OCI-LY1 (cell line): ENCODE measurements around the gene TBC1D10A.

Source experiments
- EZH2 ChIP-seq: fragments of 200-600 bp; sonication (generic), shearing (Covaris generic); IDR thresholded peaks from 2 replicates; pipeline ENCODE4 v1.8.0; 2017; ENCODE audit warnings: borderline replicate concordance, mixed run types, mild to moderate bottlenecking, antibody characterized with exemption, low read length, moderate library complexity, mixed read lengths
- TF ChIP-seq, protein P1 (sequence below): fragments of 200-600 bp; sonication (generic), shearing (Covaris generic); IDR thresholded peaks from 2 replicates; pipeline ENCODE4 v1.5.1; 2017; ENCODE audit warnings: mild to moderate bottlenecking, antibody characterized with exemption, low read length, moderate library complexity, mixed read lengths

DNA sequence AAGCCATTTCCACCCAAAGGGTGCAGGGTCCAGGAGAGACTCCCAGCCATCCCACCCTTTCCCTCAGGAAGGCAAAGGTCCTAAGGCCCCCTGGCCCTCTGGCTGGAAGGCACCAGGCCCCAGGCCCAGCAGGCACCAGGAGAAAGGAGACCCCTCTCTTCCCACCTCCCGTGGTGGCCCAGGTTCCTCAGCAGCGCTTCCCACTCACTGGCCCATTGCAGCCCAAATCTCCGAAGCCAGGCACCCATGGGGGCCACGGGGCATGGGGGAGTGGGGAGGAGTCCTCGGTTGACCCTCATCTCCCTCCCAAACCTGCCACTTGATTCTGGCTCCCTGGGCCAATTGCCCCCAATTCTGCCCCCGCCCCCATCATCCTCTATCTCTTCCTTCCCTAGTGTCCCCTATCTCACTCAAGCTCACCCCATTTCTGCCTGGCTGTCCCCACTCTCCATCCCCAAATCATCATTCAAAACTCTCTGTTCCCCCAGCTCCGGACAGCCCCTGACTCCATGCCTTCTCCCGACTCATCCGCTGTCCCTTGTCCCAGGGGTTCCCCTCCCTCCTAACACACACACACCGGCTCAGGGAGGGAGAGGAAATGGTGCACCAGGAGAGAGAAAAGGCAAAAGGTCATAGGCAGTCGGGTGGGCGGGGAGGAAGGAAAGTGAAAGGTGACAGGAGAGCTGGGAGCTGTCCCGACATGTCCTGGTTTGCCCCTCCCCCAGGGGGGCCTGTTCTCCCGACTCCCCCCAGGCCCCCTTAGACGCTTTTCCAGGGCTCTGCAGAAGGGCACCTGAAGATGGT is 81.4 kb downstream of the TBC1D10A start:
- no peak for TF ChIP-seq EZH2
- TF ChIP-seq, protein P1, sequence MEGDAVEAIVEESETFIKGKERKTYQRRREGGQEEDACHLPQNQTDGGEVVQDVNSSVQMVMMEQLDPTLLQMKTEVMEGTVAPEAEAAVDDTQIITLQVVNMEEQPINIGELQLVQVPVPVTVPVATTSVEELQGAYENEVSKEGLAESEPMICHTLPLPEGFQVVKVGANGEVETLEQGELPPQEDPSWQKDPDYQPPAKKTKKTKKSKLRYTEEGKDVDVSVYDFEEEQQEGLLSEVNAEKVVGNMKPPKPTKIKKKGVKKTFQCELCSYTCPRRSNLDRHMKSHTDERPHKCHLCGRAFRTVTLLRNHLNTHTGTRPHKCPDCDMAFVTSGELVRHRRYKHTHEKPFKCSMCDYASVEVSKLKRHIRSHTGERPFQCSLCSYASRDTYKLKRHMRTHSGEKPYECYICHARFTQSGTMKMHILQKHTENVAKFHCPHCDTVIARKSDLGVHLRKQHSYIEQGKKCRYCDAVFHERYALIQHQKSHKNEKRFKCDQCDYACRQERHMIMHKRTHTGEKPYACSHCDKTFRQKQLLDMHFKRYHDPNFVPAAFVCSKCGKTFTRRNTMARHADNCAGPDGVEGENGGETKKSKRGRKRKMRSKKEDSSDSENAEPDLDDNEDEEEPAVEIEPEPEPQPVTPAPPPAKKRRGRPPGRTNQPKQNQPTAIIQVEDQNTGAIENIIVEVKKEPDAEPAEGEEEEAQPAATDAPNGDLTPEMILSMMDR: no peak
